Activated CD4-positive, alpha-beta memory T cell treated with anti-CD3 and anti-CD28 coated beads for 36 hours (primary cell): ENCODE results near the gene GNAZ. TPM values are rescaled to one million over a fixed set of nuclear protein-coding genes. Genes with fewer than 3 reads are reported as not detected.

Source experiments
- CTCF ChIA-PET: fragments of 350-600 bp; sonication (Branson Sonifier 250); formaldehyde crosslinking; loops from one replicate; lab custom pipeline; 2021; ENCODE audit warnings: antibody characterized with exemption, inconsistent platforms; lab: Charles Lee
- POLR2A ChIA-PET: fragments of 350-600 bp; sonication (Branson Sonifier 250); formaldehyde crosslinking; loops from one replicate; lab custom pipeline; 2021; ENCODE audit warnings: antibody characterized with exemption; lab: Charles Lee
- DNase-seq: peaks from one replicate; pipeline ENCODE4 v3.0.0-alpha.2; 2020
- H3K27ac Mint-ChIP-seq: one replicate; pipeline ENCODE4 v1.8.0; 2021; ENCODE audit warnings: mixed read lengths
- H3K27me3 Mint-ChIP-seq: one replicate; pipeline ENCODE4 v1.8.0; 2021; ENCODE audit warnings: mixed read lengths
- H3K36me3 Mint-ChIP-seq: one replicate; pipeline ENCODE4 v1.8.0; 2021; ENCODE audit warnings: mixed read lengths
- H3K4me1 Mint-ChIP-seq: one replicate; pipeline ENCODE4 v1.8.0; 2021; ENCODE audit warnings: low read depth, mixed read lengths
- H3K4me3 Mint-ChIP-seq: one replicate; pipeline ENCODE4 v1.8.0; 2021; ENCODE audit warnings: mild to moderate bottlenecking, mixed read lengths
- H3K9me3 Mint-ChIP-seq: one replicate; pipeline ENCODE4 v1.8.0; 2021; ENCODE audit warnings: mixed read lengths
- intact Hi-C: fragments of 100-400 bp; cut with micrococcal nuclease; formaldehyde crosslinking; loops from one replicate; pipeline ENCODE4 v1.15.1; 2023
- total RNA-seq, 2 experiments: library from RNA; stranded (reverse); gene quantifications; one replicate each; pipeline ENCODE4 v1.2.3, GENCODE V29; 2021

The GNAZ gene
- total RNA-seq, 2 experiments from 2014 or later: 1.6 to 2.2 TPM

- CTCF ChIA-PET: interaction anchor here (1.5 to 2.5 kb wide), 2 partner anchors 14 to 153 kb away, joined by 6 to 12 read pairs; no protein-coding TSS in a partner anchor
Measured at GRCh38 chr22:23113067-23113846, 42.9 kb downstream of the GNAZ start.

GRCh38 chr22:23113847-23114720 lies 43.8 kb downstream of the GNAZ start:
- no peak overlapping the region for H3K4me3 Mint-ChIP-seq
- no peaks in the 10 kb centered on the region for H3K36me3 Mint-ChIP-seq
- no peak for DNase-seq
- H3K4me1 Mint-ChIP-seq: peaks cover 2% of the 10 kb centered on the region
- POLR2A ChIA-PET: no interaction called here
- H3K9me3 Mint-ChIP-seq: no peaks in the 10 kb centered on the region
- H3K27ac Mint-ChIP-seq: no peak overlapping the region
- CTCF ChIA-PET: interaction anchor here (1.5 to 2.5 kb wide), 2 partner anchors 14 to 154 kb away, joined by 6 to 12 read pairs; no protein-coding TSS in a partner anchor
- intact Hi-C loops: no loop called here
- H3K27me3 Mint-ChIP-seq: no peaks in the 10 kb centered on the region

More at GRCh38 chr22:23113067-23113846, 42.9 kb downstream of the GNAZ start:
- intact Hi-C loops: no loop called here
- POLR2A ChIA-PET: no interaction called here
- DNase-seq: no peak
- Mint-ChIP-seq H3K4me3 (no peak overlapping the region), H3K36me3 (no peaks in the 10 kb centered on the region), H3K27ac (no peak overlapping the region), H3K4me1 (no peaks in the 10 kb centered on the region), H3K27me3 (no peaks in the 10 kb centered on the region), H3K9me3 (no peaks in the 10 kb centered on the region)

- no peak overlapping the region for H3K4me3 Mint-ChIP-seq
- intact Hi-C loops: no loop called here
- H3K27ac Mint-ChIP-seq: no peak overlapping the region
- peaks cover 2% of the 10 kb centered on the region for H3K36me3 Mint-ChIP-seq
- no peaks in the 10 kb centered on the region for H3K27me3 Mint-ChIP-seq
- no peaks in the 10 kb centered on the region for H3K9me3 Mint-ChIP-seq
- ChIA-PET POLR2A (no interaction called here), CTCF (interaction anchor here (1.5 to 2.5 kb wide), 2 partner anchors 13 to 155 kb away, joined by 6 to 12 read pairs; no protein-coding TSS in a partner anchor)
- DNase-seq: no peak
- H3K4me1 Mint-ChIP-seq: peaks cover 8% of the 10 kb centered on the region
Measured at GRCh38 chr22:23114721-23115020, 44.4 kb downstream of the GNAZ start.

- intact Hi-C loops: no loop called here
- ChIA-PET POLR2A (no interaction called here), CTCF (no interaction called here)
- DNase-seq: no peak
- peaks cover 3% of the 10 kb centered on the region for H3K36me3 Mint-ChIP-seq
- H3K4me3 Mint-ChIP-seq: no peak overlapping the region
- H3K9me3 Mint-ChIP-seq: no peaks in the 10 kb centered on the region
- no peak overlapping the region for H3K27ac Mint-ChIP-seq
- H3K27me3 Mint-ChIP-seq: no peaks in the 10 kb centered on the region
- H3K4me1 Mint-ChIP-seq: peaks cover 14% of the 10 kb centered on the region
Measured at GRCh38 chr22:23115369-23115768, 45.0 kb downstream of the GNAZ start.

- peaks cover 17% of the 10 kb centered on the region for H3K4me1 Mint-ChIP-seq
- H3K27me3 Mint-ChIP-seq: no peaks in the 10 kb centered on the region
- ChIA-PET CTCF (interaction anchor here (0.5 kb wide), 1 partner anchor 693 kb away, joined by 3 read pairs; no protein-coding TSS in a partner anchor), POLR2A (no interaction called here)
- DNase-seq: no peak
- peaks cover 3% of the 10 kb centered on the region for H3K36me3 Mint-ChIP-seq
- no peak overlapping the region for H3K27ac Mint-ChIP-seq
- H3K9me3 Mint-ChIP-seq: no peaks in the 10 kb centered on the region
- intact Hi-C loops: no loop called here
- H3K4me3 Mint-ChIP-seq: no peak overlapping the region
Measured at GRCh38 chr22:23115825-23116494, 45.6 kb downstream of the GNAZ start.

GRCh38 chr22:23116506-23117263 lies 46.4 kb downstream of the GNAZ start:
- no peak for DNase-seq
- intact Hi-C loops: no loop called here
- Mint-ChIP-seq H3K36me3 (peaks cover 3% of the 10 kb centered on the region), H3K4me1 (peaks cover 17% of the 10 kb centered on the region), H3K27me3 (no peaks in the 10 kb centered on the region), H3K9me3 (no peaks in the 10 kb centered on the region), H3K27ac (no peak overlapping the region), H3K4me3 (no peak overlapping the region)
- ChIA-PET POLR2A (no interaction called here), CTCF (interaction anchor here (0.5 kb wide), 1 partner anchor 694 kb away, joined by 3 read pairs; no protein-coding TSS in a partner anchor)

GRCh38 chr22:23117275-23117674 lies 47.0 kb downstream of the GNAZ start:
- ChIA-PET CTCF (no interaction called here), POLR2A (no interaction called here)
- DNase-seq: no peak
- intact Hi-C loops: no loop called here
- Mint-ChIP-seq H3K27ac (no peak overlapping the region), H3K4me3 (no peak overlapping the region), H3K9me3 (no peaks in the 10 kb centered on the region), H3K36me3 (peaks cover 3% of the 10 kb centered on the region), H3K4me1 (peaks cover 17% of the 10 kb centered on the region), H3K27me3 (no peaks in the 10 kb centered on the region)

GRCh38 chr22:23117891-23118646 lies 47.8 kb downstream of the GNAZ start:
- no peak for DNase-seq
- intact Hi-C loops: no loop called here
- H3K36me3 Mint-ChIP-seq: peaks cover 3% of the 10 kb centered on the region
- no peaks in the 10 kb centered on the region for H3K9me3 Mint-ChIP-seq
- ChIA-PET POLR2A (no interaction called here), CTCF (interaction anchor here (7.3 kb wide), 1 partner anchor 160 kb away, joined by 105 read pairs; no protein-coding TSS in a partner anchor)
- H3K4me3 Mint-ChIP-seq: no peak overlapping the region
- peaks cover 17% of the 10 kb centered on the region for H3K4me1 Mint-ChIP-seq
- no peak overlapping the region for H3K27ac Mint-ChIP-seq
- no peaks in the 10 kb centered on the region for H3K27me3 Mint-ChIP-seq

- peaks cover 3% of the 10 kb centered on the region for H3K36me3 Mint-ChIP-seq
- peaks cover 17% of the 10 kb centered on the region for H3K4me1 Mint-ChIP-seq
- no peak for DNase-seq
- H3K27me3 Mint-ChIP-seq: no peaks in the 10 kb centered on the region
- H3K4me3 Mint-ChIP-seq: peak overlapping the region; percentile 52
- intact Hi-C loops: no loop called here
- POLR2A ChIA-PET: interaction anchor here (1.0 kb wide), 1 partner anchor 12 kb away, joined by 3 read pairs; no protein-coding TSS in a partner anchor
- H3K9me3 Mint-ChIP-seq: no peaks in the 10 kb centered on the region
- CTCF ChIA-PET: interaction anchor here (0.7 to 7.3 kb wide), 6 partner anchors 10 to 267 kb away, joined by 3 to 105 read pairs (median 5); no protein-coding TSS in a partner anchor
- peak overlapping the region; percentile 82 for H3K27ac Mint-ChIP-seq
Measured at GRCh38 chr22:23118647-23119493, 48.6 kb downstream of the GNAZ start.
